Measurements from ENCODE around the gene TYRP1.

Gene TYRP1

DNA sequence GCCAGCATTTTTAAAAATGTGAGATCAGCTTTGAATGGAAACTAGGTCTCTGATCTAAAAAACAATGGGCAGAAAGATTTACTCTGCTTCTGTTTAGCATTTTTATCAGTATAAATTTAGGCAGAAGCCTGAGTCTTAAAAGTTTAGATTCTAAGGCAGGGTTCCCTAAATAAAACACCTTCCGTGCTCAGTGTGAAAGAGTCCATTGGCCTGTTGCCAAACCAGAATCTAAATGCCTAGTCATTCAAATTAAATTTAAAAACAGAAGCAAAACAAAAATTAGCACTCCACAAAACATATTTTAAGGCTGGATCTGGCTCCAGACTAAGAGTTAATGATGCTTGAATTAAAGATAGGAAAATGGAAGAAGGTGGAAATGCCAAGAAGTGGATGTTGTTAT is 4.5 kb downstream of the TYRP1 start:
- DNase-seq (ENCODE audit: low spot score): no peak

DNA sequence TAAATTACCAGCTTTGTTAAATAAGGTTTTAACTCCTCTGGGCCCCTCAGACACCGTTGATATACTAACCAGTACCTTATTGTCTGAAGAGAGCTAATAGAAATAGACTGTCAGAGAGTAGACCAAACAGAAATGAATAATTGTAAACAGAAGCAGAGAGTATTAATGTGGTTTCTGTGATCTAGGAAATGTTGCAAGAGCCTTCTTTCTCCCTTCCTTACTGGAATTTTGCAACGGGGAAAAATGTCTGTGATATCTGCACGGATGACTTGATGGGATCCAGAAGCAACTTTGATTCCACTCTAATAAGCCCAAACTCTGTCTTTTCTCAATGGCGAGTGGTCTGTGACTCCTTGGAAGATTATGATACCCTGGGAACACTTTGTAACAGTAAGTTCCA is 5.1 kb downstream of the TYRP1 start:
- DNase-seq (ENCODE audit: low spot score): peak; percentile 39

GRCh38 chr9:12698986-12699385 is 5.8 kb downstream of the TYRP1 start:
- DNase-seq (ENCODE audit: low spot score): no peak

DNA sequence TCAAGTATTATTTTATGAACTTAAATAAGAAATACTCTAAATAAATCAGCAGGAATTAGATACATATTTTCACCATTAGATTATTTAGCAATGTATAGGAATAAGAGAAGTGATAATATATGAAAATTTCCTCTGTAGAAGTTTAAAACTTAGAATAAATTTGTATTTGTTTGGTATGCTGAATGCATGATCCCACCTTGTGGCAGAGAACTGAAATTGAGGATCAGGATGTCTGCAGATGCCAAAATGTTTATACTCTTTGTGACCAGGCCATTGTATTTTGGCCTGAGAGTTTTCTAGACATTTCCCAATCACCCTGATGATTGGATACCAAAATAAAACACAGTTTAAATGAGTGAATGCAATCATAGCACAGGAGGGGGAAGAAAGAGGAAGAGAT is 6.3 kb downstream of the TYRP1 start:
- DNase-seq (ENCODE audit: low spot score): no peak

- DNase-seq (ENCODE audit: low spot score): no peak
These were observed 7.9 kb downstream of the TYRP1 start for GRCh38 chr9:12701126-12701525.

- DNase-seq (ENCODE audit: low spot score): peak; percentile 76
These were observed 9.1 kb downstream of the TYRP1 start for GRCh38 chr9:12702160-12702758.

DNA sequence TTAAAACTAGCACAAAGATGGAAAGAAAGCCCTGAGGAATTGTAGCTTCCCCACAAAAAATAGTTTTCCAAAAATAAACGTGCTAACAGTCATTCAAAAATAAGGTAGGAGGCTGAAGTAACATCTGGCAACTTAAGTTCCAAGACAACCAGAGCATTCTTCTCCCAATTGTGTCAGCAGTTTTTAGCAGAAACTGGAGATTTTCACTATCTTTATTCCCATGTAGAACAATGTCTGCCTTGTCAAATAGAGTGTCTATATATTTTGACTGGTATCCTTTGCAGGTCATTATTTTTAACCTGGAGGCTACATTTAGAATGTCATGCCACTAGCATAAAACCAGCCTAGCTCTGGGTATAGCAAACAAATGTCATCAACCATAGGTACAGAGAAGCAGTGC is 10.8 kb downstream of the TYRP1 start:
- DNase-seq (ENCODE audit: low spot score): no peak

GRCh38 chr9:12705738-12706391 is 12.7 kb downstream of the TYRP1 start:
- DNase-seq (ENCODE audit: low spot score): no peak

- DNase-seq (ENCODE audit: low spot score): peak; percentile 30
These were observed 15.5 kb downstream of the TYRP1 start for GRCh38 chr9:12708562-12709298.

DNA sequence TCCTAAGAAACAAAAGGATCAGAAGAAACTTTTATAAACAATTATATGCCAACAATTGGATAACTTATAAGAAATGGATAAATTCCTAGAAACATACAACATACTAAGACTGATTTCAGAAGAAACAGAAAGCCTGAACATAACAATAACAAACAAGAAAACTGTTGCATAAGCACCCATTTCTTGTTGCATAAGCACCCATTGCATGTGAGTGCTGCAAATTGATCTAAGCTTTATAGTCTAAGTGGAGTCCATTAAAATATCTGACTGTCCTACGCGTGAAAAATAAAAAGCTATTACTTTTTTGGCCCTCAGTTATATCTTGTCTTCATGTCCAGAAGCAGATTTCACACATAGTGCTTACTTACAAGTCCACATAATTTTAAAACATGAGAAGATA is 19.3 kb downstream of the TYRP1 start:
- no peak for DNase-seq (ENCODE audit: low spot score)

DNA sequence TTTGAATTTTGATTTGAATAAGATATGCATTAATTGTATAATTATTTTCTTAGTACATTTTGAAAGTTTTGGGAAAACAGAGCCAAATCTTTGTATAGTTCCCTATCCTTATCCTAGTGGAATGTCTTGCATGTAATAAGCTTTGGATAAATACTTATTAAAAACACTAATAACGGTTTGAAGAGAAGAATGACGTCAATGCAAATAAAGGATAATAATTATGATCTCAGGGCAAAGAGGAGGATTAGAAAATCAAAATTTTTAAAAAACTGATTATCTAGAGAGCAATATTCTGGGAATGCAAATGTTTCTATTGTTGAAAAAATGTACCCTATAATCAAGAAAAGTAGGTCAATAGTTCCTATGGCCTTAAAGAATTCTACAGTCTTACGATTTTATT is 22.1 kb downstream of the TYRP1 start:
- DNase-seq (ENCODE audit: low spot score): no peak

GRCh38 chr9:12716823-12717600 is 23.8 kb downstream of the TYRP1 start:
- no peak for DNase-seq (ENCODE audit: low spot score)

- no peak for DNase-seq (ENCODE audit: low spot score)
These were observed 24.7 kb downstream of the TYRP1 start for GRCh38 chr9:12717907-12718306.

DNA sequence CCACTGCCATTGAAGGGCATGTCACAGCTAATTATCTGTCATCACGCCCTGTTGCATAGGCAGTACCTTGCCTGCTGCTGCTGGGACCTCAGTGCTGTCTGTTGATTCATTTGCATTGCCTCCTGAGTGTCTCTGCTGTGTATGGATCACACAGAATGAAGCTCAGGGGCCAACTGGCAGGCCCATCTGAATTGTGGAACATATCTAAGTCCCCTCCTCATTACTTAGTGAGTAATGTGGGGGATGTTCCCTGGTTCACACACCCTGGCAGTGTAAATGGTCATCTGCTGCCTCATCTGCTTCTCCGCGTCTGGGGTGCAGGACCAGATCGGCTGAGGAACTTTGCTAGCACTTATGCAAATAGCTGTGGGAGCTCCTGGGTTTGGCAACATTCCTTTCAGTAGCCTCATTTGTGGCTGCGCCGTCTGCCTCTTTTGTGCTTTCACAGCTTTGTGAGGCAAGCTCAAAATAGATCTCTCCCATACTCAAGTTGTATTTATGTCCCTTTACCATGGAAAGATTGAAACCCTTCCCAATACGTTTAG is 25.4 kb downstream of the TYRP1 start:
- peak; percentile 39 for DNase-seq (ENCODE audit: low spot score)

DNA sequence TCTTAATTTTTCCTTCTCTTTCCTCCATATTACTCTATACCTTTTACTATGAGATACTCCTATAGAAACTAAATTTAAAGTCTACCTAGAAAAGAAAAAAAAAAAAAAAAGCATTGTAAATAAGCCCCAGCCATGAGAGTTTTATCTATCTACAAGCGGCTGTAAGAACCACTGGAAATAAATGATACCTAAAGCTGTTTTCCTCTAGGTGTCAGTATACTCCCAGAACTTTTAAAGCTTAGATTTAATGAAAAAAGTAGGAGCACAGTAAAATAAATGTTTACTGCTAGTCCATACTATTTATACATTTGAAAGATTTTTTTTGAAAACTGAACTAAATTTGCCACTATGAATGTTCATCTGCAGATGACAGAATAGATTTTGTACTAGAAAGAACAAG is 26.2 kb downstream of the TYRP1 start:
- DNase-seq (ENCODE audit: low spot score): peak; percentile 30

DNA sequence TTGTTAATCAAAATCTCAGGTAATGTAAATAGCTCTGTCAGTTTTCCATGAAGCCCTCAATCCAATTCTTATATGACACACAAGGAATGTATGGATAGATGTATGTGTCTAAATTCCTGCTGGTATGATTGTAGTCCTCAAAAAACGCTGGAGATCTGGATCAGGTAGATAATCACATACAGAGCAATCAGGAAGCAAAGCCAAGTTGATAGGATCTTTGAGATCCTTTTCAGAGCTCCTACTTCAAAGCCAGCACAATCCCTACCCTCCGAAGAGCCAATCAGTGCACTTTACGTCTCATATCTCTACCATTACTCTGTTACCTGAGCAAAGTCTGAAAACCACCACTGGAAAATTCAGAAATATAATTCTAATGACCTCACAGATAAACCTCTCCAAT is 27.4 kb downstream of the TYRP1 start:
- no peak for DNase-seq (ENCODE audit: low spot score)

DNA sequence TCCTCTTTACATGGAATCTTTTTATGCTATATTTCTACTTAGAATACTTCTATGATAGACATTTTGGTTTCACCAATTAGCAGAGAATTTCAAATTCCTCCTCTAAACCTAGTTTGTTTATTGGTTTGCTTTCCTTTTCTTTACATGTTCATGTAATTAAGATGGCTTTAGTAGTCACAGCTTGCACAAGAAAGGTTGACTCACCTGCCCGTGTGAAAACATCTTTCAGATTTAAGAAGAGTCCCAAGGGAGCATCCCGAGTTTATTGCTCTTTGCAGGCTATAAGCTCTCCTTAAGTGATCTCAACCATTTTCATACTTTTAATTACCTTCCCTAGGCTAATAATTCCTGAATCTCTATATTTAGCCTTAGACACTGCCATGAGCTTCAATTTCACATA is 28.9 kb downstream of the TYRP1 start:
- DNase-seq (ENCODE audit: low spot score): no peak

DNA sequence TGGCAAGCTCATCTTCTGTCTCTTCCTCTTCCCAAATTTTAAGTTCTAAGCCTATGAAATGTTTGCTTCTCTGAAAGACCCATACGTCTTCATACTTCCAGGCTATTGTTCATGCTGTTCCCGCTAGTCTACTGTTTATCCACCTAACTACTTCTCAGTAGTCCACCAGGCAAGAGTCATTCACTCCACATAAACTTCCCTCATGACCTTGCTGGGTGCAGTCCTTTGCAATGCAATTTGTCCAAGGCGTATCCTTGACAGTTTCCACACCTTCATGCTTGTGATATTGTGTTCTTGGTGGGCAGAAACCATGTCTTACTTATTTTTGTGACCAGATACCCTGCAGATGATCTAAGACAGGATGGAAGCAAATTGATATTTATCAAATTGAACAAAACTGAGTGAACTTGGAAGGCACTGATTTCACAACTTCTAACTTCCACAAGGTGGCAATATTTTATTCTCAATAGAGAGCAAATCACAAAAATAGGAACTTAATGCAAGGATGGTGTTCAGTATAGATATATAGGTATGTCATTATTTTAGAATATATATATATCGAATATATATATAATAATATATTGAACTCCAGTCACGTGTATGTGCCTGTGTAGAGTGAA is 30.3 kb downstream of the TYRP1 start:
- no peak for DNase-seq (ENCODE audit: low spot score)

DNA sequence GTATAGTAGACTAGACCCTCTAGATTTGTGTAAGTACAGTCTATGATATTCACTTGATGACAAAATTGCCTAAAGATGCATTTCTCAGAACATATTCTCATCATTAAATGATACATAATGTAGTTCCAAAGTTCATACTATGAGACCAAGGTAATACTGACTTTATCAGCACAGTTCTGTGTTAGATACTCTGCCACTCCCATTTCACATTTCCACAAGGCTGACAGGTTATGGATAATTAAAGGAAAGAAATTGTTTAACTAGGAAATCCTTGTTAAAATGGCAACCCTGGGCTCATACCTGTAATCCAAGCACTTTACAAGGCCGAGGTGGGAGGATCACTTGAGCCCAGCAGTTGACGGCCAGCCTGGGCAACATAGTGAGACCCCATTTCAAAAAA is 33.6 kb downstream of the TYRP1 start:
- DNase-seq (ENCODE audit: low spot score): no peak

DNA sequence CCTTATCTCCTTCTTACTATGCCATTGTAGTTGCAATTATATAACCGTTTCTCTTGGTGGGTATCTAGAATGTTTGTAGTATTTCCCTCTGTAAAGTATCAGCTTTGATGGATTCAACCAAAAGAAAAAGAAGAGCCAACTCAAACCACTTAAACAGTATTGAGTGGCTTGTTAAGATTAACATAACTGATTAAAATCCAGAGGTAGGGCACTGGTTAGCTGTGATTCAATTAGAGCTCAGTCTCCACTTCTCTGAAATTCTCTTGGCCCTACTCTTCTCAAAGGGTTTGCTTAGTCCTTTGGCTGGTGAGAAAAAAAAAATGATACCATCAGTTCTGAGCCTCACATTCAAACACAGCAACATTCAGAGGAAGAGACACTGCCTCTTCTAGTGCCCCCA is 37.0 kb downstream of the TYRP1 start:
- DNase-seq (ENCODE audit: low spot score): no peak

DNA sequence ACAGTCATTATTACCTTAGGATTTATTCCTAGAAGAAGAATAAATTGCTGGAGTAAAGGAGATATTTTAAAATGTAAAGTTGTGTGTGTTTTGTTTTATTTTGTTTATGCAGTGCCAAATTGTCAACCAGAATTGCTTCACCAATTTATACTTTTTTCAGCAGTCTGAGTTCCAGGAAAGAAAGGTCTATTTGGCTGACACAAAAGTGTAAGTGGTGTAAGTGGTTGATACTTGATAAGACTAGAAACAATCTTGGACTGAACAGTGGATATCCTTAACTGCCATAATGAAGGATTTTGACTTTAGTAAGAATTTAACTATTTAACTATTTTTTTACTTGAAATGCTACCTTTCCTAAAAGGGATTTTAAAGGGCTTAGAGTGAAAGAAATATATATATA is 37.7 kb downstream of the TYRP1 start:
- no peak for DNase-seq (ENCODE audit: low spot score)

GRCh38 chr9:12732971-12733370 is 39.8 kb downstream of the TYRP1 start:
- no peak for DNase-seq (ENCODE audit: low spot score)
